Suppressor macrophage treated with lipopolysaccharide for 4 hours (primary cell): ENCODE data around the gene AFM.
"Not testable (repeated sequence)": the region's sequence is repeated elsewhere in the genome, so short reads cannot be mapped to it uniquely, and the experiment has no call there.

Experiments used
- DNase-seq: peaks from one replicate; pipeline ENCODE4 v3.0.0-alpha.2; 2020

The AFM gene

GRCh38 chr4:73518340-73518739 is 36.8 kb downstream of the AFM start:
- no peak for DNase-seq

- DNase-seq = no peak
Observed at GRCh38 chr4:73520821-73521220, 39.3 kb downstream of the AFM start.

- DNase-seq = no peak
Observed at GRCh38 chr4:73523126-73523525, 41.6 kb downstream of the AFM start.

- no peak for DNase-seq
Observed at GRCh38 chr4:73525611-73526010, 44.1 kb downstream of the AFM start.

- no peak for DNase-seq
Observed at GRCh38 chr4:73527196-73527595, 45.7 kb downstream of the AFM start.

- no peak for DNase-seq
Observed at GRCh38 chr4:73528171-73528570, 46.6 kb downstream of the AFM start.

- no peak for DNase-seq
Observed at GRCh38 chr4:73533515-73534422, 52.2 kb downstream of the AFM start.

GRCh38 chr4:73538162-73538561 is 56.6 kb downstream of the AFM start:
- no peak for DNase-seq

- DNase-seq = no peak
Observed at GRCh38 chr4:73539386-73539785, 57.8 kb downstream of the AFM start.

- DNase-seq = no peak
Observed at GRCh38 chr4:73540826-73541225, 59.3 kb downstream of the AFM start.

- no peak for DNase-seq
Observed at GRCh38 chr4:73541251-73541650, 59.7 kb downstream of the AFM start.

- DNase-seq = no peak
Observed at GRCh38 chr4:73544620-73545019, 63.1 kb downstream of the AFM start.

- not testable (repeated sequence) for DNase-seq
Observed at GRCh38 chr4:73550865-73551264, 69.3 kb downstream of the AFM start.
